ENCODE data around the gene ZNF91. TPM values are rescaled to one million over a fixed set of nuclear protein-coding genes. Genes with fewer than 3 reads are reported as not detected.

The ZNF91 gene
- total RNA-seq, 1 donor from 2014 or later: 52.4 TPM

DNA sequence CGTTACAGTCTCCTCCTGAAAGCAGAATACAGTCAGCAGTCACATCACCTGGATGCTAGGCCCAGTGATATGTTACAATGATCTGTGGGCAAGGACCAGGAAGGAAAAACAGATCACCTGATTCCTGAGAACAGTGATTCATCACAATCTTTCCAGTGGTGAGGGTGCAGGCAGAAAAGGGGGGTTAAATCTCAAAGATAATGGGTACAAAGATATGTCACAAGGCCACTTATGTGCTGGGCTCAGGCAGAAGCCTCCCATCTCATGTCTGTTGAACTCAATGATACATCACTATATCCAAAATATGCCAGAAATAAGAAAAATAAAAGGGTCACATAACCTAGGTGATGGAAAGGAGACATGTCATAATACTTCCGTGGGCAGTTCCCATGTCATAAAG lies 10.8 kb upstream of the ZNF91 start:
- H3K9me3 ChIP-seq (ENCODE audit: insufficient read depth, low read depth, low read length): peaks cover 12% of the 10 kb centered on the region
- H2AFZ ChIP-seq (ENCODE audit: low read depth, low read length): no peak overlapping the region
- H3K27me3 ChIP-seq (ENCODE audit: insufficient read depth, low read length): no peaks in the 10 kb centered on the region
- H3K9me3 Mint-ChIP-seq (ENCODE audit: unreplicated experiment): peaks cover 2% of the 10 kb centered on the region
- H3K4me3 Mint-ChIP-seq (ENCODE audit: unreplicated experiment): no peak overlapping the region
- no peak overlapping the region for H3K27ac ChIP-seq (ENCODE audit: low read depth, low read length)
- no peak for DNase-seq (ENCODE audit: low read depth)
- FAIRE-seq: no peak
- H3K9ac ChIP-seq (ENCODE audit: low read length): no peak overlapping the region
- H3K36me3 ChIP-seq (ENCODE audit: insufficient read depth, low read length): no peaks in the 10 kb centered on the region
- no peak overlapping the region for H3K27ac Mint-ChIP-seq (ENCODE audit: unreplicated experiment)
- no peak overlapping the region for H3K4me3 ChIP-seq (ENCODE audit: insufficient read depth, low read depth, low read length)
- no peaks in the 10 kb centered on the region for H3K4me1 ChIP-seq (ENCODE audit: insufficient read depth, low read length)
- H3K4me1 Mint-ChIP-seq (ENCODE audit: low read depth, unreplicated experiment): no peaks in the 10 kb centered on the region
- H3K79me2 ChIP-seq (ENCODE audit: insufficient read depth, low read length): no peaks in the 10 kb centered on the region
- no peak overlapping the region for H3K4me2 ChIP-seq (ENCODE audit: low read length)
- no peaks in the 10 kb centered on the region for H3K36me3 Mint-ChIP-seq (ENCODE audit: low read depth, unreplicated experiment)
- TF ChIP-seq EZH2 (IDR thresholded peaks at IDR 0.05; ENCODE audit: insufficient read depth, low read length): no peak
- TF ChIP-seq, protein P1, sequence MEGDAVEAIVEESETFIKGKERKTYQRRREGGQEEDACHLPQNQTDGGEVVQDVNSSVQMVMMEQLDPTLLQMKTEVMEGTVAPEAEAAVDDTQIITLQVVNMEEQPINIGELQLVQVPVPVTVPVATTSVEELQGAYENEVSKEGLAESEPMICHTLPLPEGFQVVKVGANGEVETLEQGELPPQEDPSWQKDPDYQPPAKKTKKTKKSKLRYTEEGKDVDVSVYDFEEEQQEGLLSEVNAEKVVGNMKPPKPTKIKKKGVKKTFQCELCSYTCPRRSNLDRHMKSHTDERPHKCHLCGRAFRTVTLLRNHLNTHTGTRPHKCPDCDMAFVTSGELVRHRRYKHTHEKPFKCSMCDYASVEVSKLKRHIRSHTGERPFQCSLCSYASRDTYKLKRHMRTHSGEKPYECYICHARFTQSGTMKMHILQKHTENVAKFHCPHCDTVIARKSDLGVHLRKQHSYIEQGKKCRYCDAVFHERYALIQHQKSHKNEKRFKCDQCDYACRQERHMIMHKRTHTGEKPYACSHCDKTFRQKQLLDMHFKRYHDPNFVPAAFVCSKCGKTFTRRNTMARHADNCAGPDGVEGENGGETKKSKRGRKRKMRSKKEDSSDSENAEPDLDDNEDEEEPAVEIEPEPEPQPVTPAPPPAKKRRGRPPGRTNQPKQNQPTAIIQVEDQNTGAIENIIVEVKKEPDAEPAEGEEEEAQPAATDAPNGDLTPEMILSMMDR (IDR thresholded peaks at IDR 0.05; ENCODE audit: insufficient read depth, low read depth, low read length): no peak
- H3K27me3 Mint-ChIP-seq (ENCODE audit: low read depth, unreplicated experiment): no peaks in the 10 kb centered on the region
- no peaks in the 10 kb centered on the region for H4K20me1 ChIP-seq (ENCODE audit: insufficient read depth, low read length)

DNA sequence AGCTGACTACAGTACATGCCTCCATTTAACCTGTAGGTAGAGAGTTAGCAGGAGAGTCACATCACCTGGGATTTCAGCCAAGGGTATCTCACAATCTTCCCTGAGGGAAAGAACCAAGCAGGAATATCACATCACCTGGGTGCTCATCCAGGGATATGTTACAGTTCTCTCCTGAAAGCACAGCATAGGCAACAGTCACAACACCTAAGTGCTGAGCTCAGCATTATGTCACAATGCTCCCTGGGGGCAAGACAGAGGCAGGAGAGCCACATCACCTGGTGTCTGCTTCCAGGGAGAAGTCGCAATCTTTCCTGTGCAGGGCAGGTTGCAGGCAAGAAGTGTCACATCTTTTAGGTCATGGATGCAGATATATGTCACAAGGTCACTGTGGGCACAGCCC lies 9.4 kb upstream of the ZNF91 start:
- no peak overlapping the region for H3K27ac Mint-ChIP-seq (ENCODE audit: unreplicated experiment)
- H3K36me3 ChIP-seq (ENCODE audit: insufficient read depth, low read length): no peaks in the 10 kb centered on the region
- no peak overlapping the region for H3K27ac ChIP-seq (ENCODE audit: low read depth, low read length)
- peaks cover 14% of the 10 kb centered on the region for H3K9me3 ChIP-seq (ENCODE audit: insufficient read depth, low read depth, low read length)
- FAIRE-seq: no peak
- no peak overlapping the region for H3K4me3 ChIP-seq (ENCODE audit: insufficient read depth, low read depth, low read length)
- no peak overlapping the region for H3K9ac ChIP-seq (ENCODE audit: low read length)
- no peaks in the 10 kb centered on the region for H4K20me1 ChIP-seq (ENCODE audit: insufficient read depth, low read length)
- H3K36me3 Mint-ChIP-seq (ENCODE audit: low read depth, unreplicated experiment): no peaks in the 10 kb centered on the region
- no peak for DNase-seq (ENCODE audit: low read depth)
- TF ChIP-seq, protein P1 (IDR thresholded peaks at IDR 0.05; ENCODE audit: insufficient read depth, low read depth, low read length): no peak
- no peak for TF ChIP-seq EZH2 (IDR thresholded peaks at IDR 0.05; ENCODE audit: insufficient read depth, low read length)
- H3K79me2 ChIP-seq (ENCODE audit: insufficient read depth, low read length): no peaks in the 10 kb centered on the region
- no peaks in the 10 kb centered on the region for H3K27me3 ChIP-seq (ENCODE audit: insufficient read depth, low read length)
- no peak overlapping the region for H3K4me2 ChIP-seq (ENCODE audit: low read length)
- H3K4me1 Mint-ChIP-seq (ENCODE audit: low read depth, unreplicated experiment): no peaks in the 10 kb centered on the region
- H3K4me3 Mint-ChIP-seq (ENCODE audit: unreplicated experiment): no peak overlapping the region
- H3K4me1 ChIP-seq (ENCODE audit: insufficient read depth, low read length): no peaks in the 10 kb centered on the region
- no peaks in the 10 kb centered on the region for H3K9me3 Mint-ChIP-seq (ENCODE audit: unreplicated experiment)
- no peaks in the 10 kb centered on the region for H3K27me3 Mint-ChIP-seq (ENCODE audit: low read depth, unreplicated experiment)
- no peak overlapping the region for H2AFZ ChIP-seq (ENCODE audit: low read depth, low read length)

DNA sequence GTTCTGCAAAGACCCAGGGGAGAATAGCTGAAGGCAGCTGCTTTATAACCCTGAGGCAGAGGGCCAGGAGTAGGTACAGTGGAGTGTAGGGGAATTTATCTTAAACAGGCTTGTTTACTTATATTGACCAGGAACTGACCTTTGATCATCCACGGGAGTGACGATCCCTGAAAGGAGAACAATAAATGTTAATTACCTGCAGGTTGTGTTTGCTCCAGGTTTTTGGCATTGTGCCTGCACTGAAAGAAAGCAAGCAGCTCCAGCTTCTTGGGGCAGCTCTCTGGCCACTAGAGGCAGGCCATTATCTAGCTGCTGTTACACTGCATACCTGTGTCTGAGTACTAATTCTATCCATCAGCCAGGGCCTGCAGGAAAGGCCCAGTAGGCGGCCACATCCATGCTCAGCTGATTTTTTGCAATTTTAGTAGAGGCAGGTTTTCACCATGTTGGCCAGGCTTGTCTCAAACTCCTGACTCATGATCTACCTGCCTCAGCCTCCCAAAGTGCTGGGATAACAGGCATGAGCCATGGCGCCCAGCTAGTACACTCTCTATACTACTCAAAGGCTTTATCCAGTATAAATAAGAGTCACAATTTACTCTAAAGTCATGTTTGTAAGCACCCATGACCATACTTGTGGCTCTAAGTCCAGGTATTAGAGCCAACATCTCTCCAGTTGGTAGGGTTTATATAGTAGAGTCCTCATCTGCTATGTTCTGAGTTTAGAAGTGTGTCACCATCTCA lies 8.5 kb upstream of the ZNF91 start:
- H3K9me3 ChIP-seq (ENCODE audit: insufficient read depth, low read depth, low read length): peaks cover 13% of the 10 kb centered on the region
- Mint-ChIP-seq H3K36me3 (ENCODE audit: low read depth, unreplicated experiment) (no peaks in the 10 kb centered on the region), H3K27me3 (ENCODE audit: low read depth, unreplicated experiment) (no peaks in the 10 kb centered on the region), H3K9me3 (ENCODE audit: unreplicated experiment) (no peaks in the 10 kb centered on the region), H3K27ac (ENCODE audit: unreplicated experiment) (no peak overlapping the region), H3K4me3 (ENCODE audit: unreplicated experiment) (no peak overlapping the region), H3K4me1 (ENCODE audit: low read depth, unreplicated experiment) (no peaks in the 10 kb centered on the region)
- no peak overlapping the region for H3K4me2 ChIP-seq (ENCODE audit: low read length)
- no peaks in the 10 kb centered on the region for H4K20me1 ChIP-seq (ENCODE audit: insufficient read depth, low read length)
- H3K4me3 ChIP-seq (ENCODE audit: insufficient read depth, low read depth, low read length): no peak overlapping the region
- no peak for DNase-seq (ENCODE audit: low read depth)
- TF ChIP-seq, protein P1 (IDR thresholded peaks at IDR 0.05; ENCODE audit: insufficient read depth, low read depth, low read length): no peak
- H3K36me3 ChIP-seq (ENCODE audit: insufficient read depth, low read length): no peaks in the 10 kb centered on the region
- no peaks in the 10 kb centered on the region for H3K4me1 ChIP-seq (ENCODE audit: insufficient read depth, low read length)
- no peak for FAIRE-seq
- no peak overlapping the region for H2AFZ ChIP-seq (ENCODE audit: low read depth, low read length)
- H3K9ac ChIP-seq (ENCODE audit: low read length): no peak overlapping the region
- H3K79me2 ChIP-seq (ENCODE audit: insufficient read depth, low read length): no peaks in the 10 kb centered on the region
- H3K27ac ChIP-seq (ENCODE audit: low read depth, low read length): no peak overlapping the region
- no peaks in the 10 kb centered on the region for H3K27me3 ChIP-seq (ENCODE audit: insufficient read depth, low read length)
